ENCODE data around the gene NF2. TPM values are rescaled to one million over a fixed set of nuclear protein-coding genes. Genes with fewer than 3 reads are reported as not detected.

The NF2 gene
- total and polyA plus RNA-seq, 12 donors = 12.2 to 67.4 (median 45.5) TPM

- TF ChIP-seq POLR2A (IDR thresholded peaks at IDR 0.05) = no peak
- TF ChIP-seq, protein P1, sequence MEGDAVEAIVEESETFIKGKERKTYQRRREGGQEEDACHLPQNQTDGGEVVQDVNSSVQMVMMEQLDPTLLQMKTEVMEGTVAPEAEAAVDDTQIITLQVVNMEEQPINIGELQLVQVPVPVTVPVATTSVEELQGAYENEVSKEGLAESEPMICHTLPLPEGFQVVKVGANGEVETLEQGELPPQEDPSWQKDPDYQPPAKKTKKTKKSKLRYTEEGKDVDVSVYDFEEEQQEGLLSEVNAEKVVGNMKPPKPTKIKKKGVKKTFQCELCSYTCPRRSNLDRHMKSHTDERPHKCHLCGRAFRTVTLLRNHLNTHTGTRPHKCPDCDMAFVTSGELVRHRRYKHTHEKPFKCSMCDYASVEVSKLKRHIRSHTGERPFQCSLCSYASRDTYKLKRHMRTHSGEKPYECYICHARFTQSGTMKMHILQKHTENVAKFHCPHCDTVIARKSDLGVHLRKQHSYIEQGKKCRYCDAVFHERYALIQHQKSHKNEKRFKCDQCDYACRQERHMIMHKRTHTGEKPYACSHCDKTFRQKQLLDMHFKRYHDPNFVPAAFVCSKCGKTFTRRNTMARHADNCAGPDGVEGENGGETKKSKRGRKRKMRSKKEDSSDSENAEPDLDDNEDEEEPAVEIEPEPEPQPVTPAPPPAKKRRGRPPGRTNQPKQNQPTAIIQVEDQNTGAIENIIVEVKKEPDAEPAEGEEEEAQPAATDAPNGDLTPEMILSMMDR (IDR thresholded peaks at IDR 0.05) = no peak
Measured at GRCh38 chr22:29741926-29742325, 138.5 kb downstream of the NF2 start.

GRCh38 chr22:29742326-29742725 is 138.9 kb downstream of the NF2 start:
- no peak for DNase-seq
- no peak for TF ChIP-seq POLR2A (IDR thresholded peaks at IDR 0.05)
- TF ChIP-seq, protein P1 (IDR thresholded peaks at IDR 0.05) = no peak
- WGBS, 4 donors = 77 to 94% (median 83%) methylated on average over 8 to 13 of the region's 13 CpGs
- intact Hi-C loops (cut with DNase I) = no loop called here
- H3K9me3 ChIP-seq (replicated peaks in 1 of 3) = no peaks in the 10 kb centered on the region
- no peak overlapping the region for H3K4me3 ChIP-seq
- peaks cover 0 to 23% of the 10 kb centered on the region in 2 donors for H3K36me3 ChIP-seq (replicated peaks in 1 of 2)
- no peaks in the 10 kb centered on the region for H3K27me3 ChIP-seq
- H3K27ac ChIP-seq = no peak overlapping the region
- no peaks in the 10 kb centered on the region for H3K4me1 ChIP-seq (replicated peaks in 1 of 2)

More at GRCh38 chr22:29741926-29742325, 138.5 kb downstream of the NF2 start:
- intact Hi-C loops (cut with DNase I) = no loop called here
- no peaks in the 10 kb centered on the region for H3K27me3 ChIP-seq
- H3K27ac ChIP-seq = no peak overlapping the region
- WGBS, 4 donors = 89 to 96% (median 93%) methylated on average over 2 of the region's 2 CpGs
- DNase-seq = no peak
- no peaks in the 10 kb centered on the region for H3K9me3 ChIP-seq (replicated peaks in 1 of 3)
- peaks cover 0 to 19% of the 10 kb centered on the region in 2 donors for H3K36me3 ChIP-seq (replicated peaks in 1 of 2)
- H3K4me3 ChIP-seq = no peak overlapping the region
- H3K4me1 ChIP-seq (replicated peaks in 1 of 2) = no peaks in the 10 kb centered on the region

DNA sequence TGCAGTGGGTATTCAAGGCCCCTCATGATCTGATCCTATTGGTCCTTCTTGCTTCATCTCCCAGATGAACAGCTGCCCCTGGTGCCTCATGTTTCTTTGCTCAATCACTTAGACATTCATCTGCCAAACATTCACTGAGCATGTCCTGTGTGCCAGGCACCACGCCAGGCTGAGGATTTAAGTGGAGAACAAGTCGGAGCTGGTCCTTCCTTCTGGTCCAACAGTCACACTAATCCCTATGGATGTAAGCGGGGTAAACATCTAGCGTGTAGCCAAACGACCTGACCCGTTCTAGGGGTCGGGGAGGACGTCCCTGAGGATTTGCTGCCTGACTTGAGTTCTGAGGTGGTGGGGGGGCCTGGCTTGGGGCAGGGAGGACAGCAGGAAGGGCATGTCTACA is 141.5 kb downstream of the NF2 start:
- no peak for DNase-seq
- H3K4me3 ChIP-seq = no peak overlapping the region
- peaks cover 0 to 24% of the 10 kb centered on the region in 2 donors for H3K36me3 ChIP-seq (replicated peaks in 1 of 2)
- intact Hi-C loops (cut with DNase I) = no loop called here
- no peak overlapping the region for H3K27ac ChIP-seq
- WGBS, 4 donors = 77 to 88% (median 81%) methylated on average over 8 of the region's 8 CpGs
- H3K9me3 ChIP-seq (replicated peaks in 1 of 3) = no peaks in the 10 kb centered on the region
- H3K27me3 ChIP-seq = no peaks in the 10 kb centered on the region
- H3K4me1 ChIP-seq (replicated peaks in 1 of 2) = no peaks in the 10 kb centered on the region
- no peak for TF ChIP-seq POLR2A (IDR thresholded peaks at IDR 0.05)
- TF ChIP-seq, protein P1 (IDR thresholded peaks at IDR 0.05) = no peak

DNA sequence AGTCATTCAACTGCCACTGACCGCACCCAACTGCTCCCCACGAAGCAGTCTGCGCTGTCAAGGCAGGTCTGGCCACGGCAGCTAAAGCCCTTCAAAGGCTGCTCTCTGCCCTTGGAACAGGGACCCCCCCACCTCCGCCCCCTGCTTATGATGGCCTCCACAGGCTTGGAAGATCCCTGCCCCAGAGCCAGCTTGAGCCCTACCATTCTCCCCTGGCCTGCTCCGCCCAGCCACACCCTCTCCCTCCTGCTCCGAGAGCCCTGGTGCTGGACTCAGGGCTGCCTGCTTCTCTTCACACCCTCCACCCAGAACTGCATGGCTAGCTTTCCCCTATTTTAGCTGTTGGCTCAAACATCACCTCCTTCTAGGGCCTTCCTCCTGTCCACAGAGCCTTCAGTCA is 144.4 kb downstream of the NF2 start:
- DNase-seq = no peak
- intact Hi-C loops (cut with DNase I) = no loop called here
- Histone ChIP-seq H3K4me1 (replicated peaks in 1 of 2) (no peaks in the 10 kb centered on the region), H3K27me3 (no peaks in the 10 kb centered on the region), H3K36me3 (replicated peaks in 1 of 2) (peaks cover 0 to 24% of the 10 kb centered on the region in 2 donors), H3K27ac (no peak overlapping the region), H3K4me3 (no peak overlapping the region), H3K9me3 (replicated peaks in 1 of 3) (no peaks in the 10 kb centered on the region)
- 84 to 96% (median 92%) methylated on average over 7 of the region's 7 CpGs for WGBS, 4 donors
- TF ChIP-seq POLR2A (IDR thresholded peaks at IDR 0.05) = no peak
- TF ChIP-seq, protein P1 (IDR thresholded peaks at IDR 0.05) = no peak

Small RNA genes lying within 50 kb of the gene (small RNA-seq; reads per million reads assigned to genes)
- gene AC004882.2 = 0 reads per million in 2 donors

Other genes starting within 250 kb of the NF2 start
- gene AP1B1, start 215.1 kb upstream of the NF2 start, total RNA-seq = 100 to 1,000 TPM in 8 of 9 donors, 10 to 100 TPM in 1; 59.5 to 190 (median 121) TPM
- 10 to 100 TPM; 47.6 to 69.5 (median 55.8) TPM for gene AP1B1, start 215.1 kb upstream of the NF2 start, polyA plus RNA-seq
- gene RFPL1, start 165.1 kb upstream of the NF2 start, total RNA-seq = not detected
- gene RFPL1, start 165.1 kb upstream of the NF2 start, polyA plus RNA-seq = not detected
- 10 to 100 TPM in 8 of 9 donors, 1 to 10 TPM in 1; 6.8 to 35.6 (median 21.7) TPM for gene NEFH, start 123.4 kb upstream of the NF2 start, total RNA-seq
- gene NEFH, start 123.4 kb upstream of the NF2 start, polyA plus RNA-seq = 10 to 100 TPM; 11.9 to 81.1 (median 19.5) TPM
- 10 to 100 TPM; 13.2 to 38.4 (median 28.0) TPM for gene THOC5, start 49.9 kb upstream of the NF2 start, total RNA-seq
- 10 to 100 TPM; 23.7 to 42.4 (median 24.2) TPM for gene THOC5, start 49.9 kb upstream of the NF2 start, polyA plus RNA-seq
- 100 to 1,000 TPM in 1 of 9 donors, 10 to 100 TPM in 8; 40.9 to 129 (median 64.0) TPM for gene NIPSNAP1, start 22.5 kb upstream of the NF2 start, total RNA-seq
- gene NIPSNAP1, start 22.5 kb upstream of the NF2 start, polyA plus RNA-seq = 10 to 100 TPM; 33.1 to 85.7 (median 35.3) TPM
- gene CABP7, start 116.4 kb downstream of the NF2 start, total RNA-seq = 10 to 100 TPM in 4 of 9 donors, 1 to 10 TPM in 3, under 1 TPM in 2; 0.77 to 15.1 (median 6.7) TPM
- gene CABP7, start 116.4 kb downstream of the NF2 start, polyA plus RNA-seq = 1 to 10 TPM; 2.7 to 7.4 (median 5.0) TPM
- gene ZMAT5, start 163.4 kb downstream of the NF2 start, total RNA-seq = 10 to 100 TPM; 16.3 to 52.1 (median 34.5) TPM
- gene ZMAT5, start 163.4 kb downstream of the NF2 start, polyA plus RNA-seq = 10 to 100 TPM; 13.1 to 97.8 (median 75.7) TPM
- 100 to 1,000 TPM in 8 of 9 donors, 10 to 100 TPM in 1; 51.3 to 341 (median 170) TPM for gene UQCR10, start 163.7 kb downstream of the NF2 start, total RNA-seq
- gene UQCR10, start 163.7 kb downstream of the NF2 start, polyA plus RNA-seq = 100 to 1,000 TPM; 217 to 489 (median 301) TPM
- gene ASCC2, start 234.6 kb downstream of the NF2 start, total RNA-seq = 100 to 1,000 TPM in 1 of 9 donors, 10 to 100 TPM in 8; 44.8 to 101 (median 73.1) TPM
- 100 to 1,000 TPM in 2 of 3 donors, 10 to 100 TPM in 1; 83.3 to 153 (median 144) TPM for gene ASCC2, start 234.6 kb downstream of the NF2 start, polyA plus RNA-seq